AG09319 (cell line): Measurements from ENCODE around the gene ADRA2A.

ENCODE experiments used
- DNase-seq: peaks from one replicate; pipeline ENCODE4 v3.0.0-alpha.2; 2010; ENCODE audit warnings: low read depth; ENCODE audit errors: extremely low read depth
- TF ChIP-seq, protein P1 (sequence below): IDR thresholded peaks from 2 replicates; pipeline ENCODE4 v1.5.1; 2011; ENCODE audit warnings: low read depth, mild to moderate bottlenecking, inconsistent platforms, low read length, moderate library complexity

The ADRA2A gene

GRCh38 chr10:111118758-111119157, 41.9 kb downstream of the ADRA2A start:
- TF ChIP-seq, protein P1, sequence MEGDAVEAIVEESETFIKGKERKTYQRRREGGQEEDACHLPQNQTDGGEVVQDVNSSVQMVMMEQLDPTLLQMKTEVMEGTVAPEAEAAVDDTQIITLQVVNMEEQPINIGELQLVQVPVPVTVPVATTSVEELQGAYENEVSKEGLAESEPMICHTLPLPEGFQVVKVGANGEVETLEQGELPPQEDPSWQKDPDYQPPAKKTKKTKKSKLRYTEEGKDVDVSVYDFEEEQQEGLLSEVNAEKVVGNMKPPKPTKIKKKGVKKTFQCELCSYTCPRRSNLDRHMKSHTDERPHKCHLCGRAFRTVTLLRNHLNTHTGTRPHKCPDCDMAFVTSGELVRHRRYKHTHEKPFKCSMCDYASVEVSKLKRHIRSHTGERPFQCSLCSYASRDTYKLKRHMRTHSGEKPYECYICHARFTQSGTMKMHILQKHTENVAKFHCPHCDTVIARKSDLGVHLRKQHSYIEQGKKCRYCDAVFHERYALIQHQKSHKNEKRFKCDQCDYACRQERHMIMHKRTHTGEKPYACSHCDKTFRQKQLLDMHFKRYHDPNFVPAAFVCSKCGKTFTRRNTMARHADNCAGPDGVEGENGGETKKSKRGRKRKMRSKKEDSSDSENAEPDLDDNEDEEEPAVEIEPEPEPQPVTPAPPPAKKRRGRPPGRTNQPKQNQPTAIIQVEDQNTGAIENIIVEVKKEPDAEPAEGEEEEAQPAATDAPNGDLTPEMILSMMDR: no peak
- DNase-seq: no peak

GRCh38 chr10:111119637-111120036, 42.8 kb downstream of the ADRA2A start:
- no peak for DNase-seq
- TF ChIP-seq, protein P1: no peak

DNA sequence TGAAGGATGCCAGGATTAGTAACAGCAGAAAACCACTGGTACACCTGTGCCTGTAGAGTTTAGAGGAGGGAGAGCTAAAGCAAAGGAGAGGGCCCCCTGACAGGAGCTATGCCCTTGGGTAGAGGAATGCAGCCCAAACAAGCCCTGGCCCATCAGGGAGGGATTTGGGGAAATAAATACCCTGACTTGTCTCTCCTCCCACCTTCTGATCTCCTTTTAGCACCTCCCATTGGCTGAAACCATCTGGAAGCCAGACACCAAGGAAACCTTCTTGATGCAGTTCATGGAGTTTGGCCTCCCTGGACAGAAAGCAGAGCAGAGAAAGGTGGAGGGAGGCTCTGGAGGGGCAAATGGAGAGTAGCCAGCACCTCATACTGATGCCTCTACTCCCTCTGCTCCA, 45.3 kb downstream of the ADRA2A start:
- DNase-seq: no peak
- TF ChIP-seq, protein P1: no peak

- TF ChIP-seq, protein P1: no peak
- no peak for DNase-seq
Observed at GRCh38 chr10:111123883-111124282, 47.1 kb downstream of the ADRA2A start.

- no peak for DNase-seq
- TF ChIP-seq, protein P1: no peak
Observed at GRCh38 chr10:111125102-111125501, 48.3 kb downstream of the ADRA2A start.

- TF ChIP-seq, protein P1: no peak
- DNase-seq: no peak
Observed at GRCh38 chr10:111126077-111126476, 49.2 kb downstream of the ADRA2A start.

DNA sequence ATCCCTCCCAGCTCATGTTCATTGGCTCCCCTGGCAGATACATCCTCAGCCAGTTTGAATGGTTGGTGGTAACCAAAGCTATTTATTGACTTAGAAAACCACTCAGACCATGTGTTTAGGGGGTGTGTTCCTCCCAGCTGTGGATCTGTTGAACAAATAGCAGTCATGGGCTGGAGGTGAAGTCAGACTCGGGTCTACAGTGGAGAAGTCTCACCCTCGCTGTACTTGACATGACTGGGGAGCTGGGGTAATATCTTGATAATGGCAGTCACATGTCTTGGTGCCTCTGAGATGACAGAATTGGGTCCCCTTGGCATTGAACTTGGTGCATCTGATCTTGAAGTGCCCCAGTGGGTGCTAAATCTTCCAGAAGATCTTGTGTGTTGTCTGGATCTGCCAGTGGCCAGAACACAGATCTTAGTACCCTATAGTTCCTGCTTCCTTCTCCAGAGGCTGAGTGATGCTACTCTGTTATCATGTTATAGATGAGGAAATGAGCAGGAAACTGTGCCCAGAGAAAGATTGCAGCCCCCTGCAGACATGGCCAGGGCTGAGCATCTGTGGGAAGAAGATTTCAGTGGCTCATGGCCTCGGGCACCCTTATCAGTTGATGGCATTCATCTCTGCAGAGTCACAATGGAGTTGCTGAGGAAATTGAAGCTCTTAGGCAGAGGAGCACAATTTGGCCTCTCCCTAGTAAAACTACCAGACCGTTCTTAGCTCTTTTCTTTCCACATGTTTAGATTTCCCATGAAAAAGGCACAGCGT, 50.4 kb downstream of the ADRA2A start:
- no peak for DNase-seq
- TF ChIP-seq, protein P1: no peak
